Measurements from ENCODE around the gene SRP72.

SRP72 gene, protein sequence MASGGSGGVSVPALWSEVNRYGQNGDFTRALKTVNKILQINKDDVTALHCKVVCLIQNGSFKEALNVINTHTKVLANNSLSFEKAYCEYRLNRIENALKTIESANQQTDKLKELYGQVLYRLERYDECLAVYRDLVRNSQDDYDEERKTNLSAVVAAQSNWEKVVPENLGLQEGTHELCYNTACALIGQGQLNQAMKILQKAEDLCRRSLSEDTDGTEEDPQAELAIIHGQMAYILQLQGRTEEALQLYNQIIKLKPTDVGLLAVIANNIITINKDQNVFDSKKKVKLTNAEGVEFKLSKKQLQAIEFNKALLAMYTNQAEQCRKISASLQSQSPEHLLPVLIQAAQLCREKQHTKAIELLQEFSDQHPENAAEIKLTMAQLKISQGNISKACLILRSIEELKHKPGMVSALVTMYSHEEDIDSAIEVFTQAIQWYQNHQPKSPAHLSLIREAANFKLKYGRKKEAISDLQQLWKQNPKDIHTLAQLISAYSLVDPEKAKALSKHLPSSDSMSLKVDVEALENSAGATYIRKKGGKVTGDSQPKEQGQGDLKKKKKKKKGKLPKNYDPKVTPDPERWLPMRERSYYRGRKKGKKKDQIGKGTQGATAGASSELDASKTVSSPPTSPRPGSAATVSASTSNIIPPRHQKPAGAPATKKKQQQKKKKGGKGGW

DNA sequence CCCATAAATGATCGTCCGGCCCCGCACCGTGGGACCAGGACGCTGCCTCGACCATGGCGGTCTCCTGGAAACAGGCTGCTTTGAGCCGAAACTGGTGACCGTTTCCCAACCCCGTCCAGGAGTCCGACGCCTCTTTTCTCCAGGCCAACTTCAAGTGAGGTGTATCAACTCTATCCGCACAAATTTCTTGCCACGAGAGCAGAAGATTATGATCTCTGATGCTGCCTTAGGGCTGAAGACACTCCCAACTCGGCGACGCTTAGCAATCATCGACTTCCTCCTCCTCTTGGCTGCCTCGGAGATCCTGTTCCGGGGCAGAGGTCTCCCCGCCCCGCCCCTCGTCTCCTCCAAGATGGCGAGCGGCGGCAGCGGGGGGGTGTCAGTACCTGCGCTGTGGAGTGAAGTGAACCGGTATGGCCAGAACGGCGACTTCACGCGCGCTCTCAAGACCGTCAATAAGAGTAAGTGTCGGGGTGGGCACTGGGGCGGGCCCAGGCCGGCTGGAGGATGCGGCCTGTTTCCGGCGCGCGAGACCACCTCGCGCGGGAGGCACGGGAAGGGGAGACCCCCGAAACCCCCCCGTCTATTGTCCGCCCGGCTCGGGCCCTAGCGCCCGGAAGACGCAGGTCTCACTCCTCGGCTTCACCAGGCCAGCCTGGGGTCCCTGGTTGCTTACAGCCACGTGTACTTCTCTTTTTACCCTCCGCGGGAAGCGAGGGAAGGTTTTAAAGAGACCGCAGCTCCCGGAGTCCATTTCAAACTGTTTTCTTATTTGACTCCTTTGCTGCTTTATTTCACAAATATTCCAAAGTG, at the start of gene SRP72:
TSS of gene SRP72 (plus strand) at position 334 of the 813 bp plus-strand sequence. CDS start at position 353, 19 bp downstream.
- TF ChIP-seq, protein P1, sequence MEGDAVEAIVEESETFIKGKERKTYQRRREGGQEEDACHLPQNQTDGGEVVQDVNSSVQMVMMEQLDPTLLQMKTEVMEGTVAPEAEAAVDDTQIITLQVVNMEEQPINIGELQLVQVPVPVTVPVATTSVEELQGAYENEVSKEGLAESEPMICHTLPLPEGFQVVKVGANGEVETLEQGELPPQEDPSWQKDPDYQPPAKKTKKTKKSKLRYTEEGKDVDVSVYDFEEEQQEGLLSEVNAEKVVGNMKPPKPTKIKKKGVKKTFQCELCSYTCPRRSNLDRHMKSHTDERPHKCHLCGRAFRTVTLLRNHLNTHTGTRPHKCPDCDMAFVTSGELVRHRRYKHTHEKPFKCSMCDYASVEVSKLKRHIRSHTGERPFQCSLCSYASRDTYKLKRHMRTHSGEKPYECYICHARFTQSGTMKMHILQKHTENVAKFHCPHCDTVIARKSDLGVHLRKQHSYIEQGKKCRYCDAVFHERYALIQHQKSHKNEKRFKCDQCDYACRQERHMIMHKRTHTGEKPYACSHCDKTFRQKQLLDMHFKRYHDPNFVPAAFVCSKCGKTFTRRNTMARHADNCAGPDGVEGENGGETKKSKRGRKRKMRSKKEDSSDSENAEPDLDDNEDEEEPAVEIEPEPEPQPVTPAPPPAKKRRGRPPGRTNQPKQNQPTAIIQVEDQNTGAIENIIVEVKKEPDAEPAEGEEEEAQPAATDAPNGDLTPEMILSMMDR (conservative IDR thresholded peaks at IDR 0.05): no peak
- peak; percentile 74 for TF ChIP-seq ZFX (IDR thresholded peaks at IDR 0.05)
- peak within 1 kb of the TSS; percentile 98 for H3K27ac ChIP-seq

DNA sequence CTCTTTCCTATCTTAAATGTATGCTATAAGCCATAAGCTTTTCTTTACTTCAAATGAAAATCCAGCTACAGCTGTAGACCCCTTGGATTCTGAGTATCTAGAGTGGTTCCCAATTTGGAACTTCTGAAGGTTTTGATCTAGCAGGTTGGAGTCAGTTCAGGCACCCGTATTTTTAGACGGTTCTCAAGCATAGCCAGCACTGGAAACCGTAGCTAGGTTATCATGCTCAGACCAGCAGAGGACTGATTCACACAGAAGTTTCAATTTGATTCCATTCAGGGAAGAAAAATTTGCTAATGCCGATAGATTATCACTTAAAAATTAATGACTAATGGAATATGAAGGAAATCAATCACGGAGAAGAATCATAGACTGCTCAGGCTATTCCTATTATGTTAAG, 43.2 kb upstream of the SRP72 start:
- no peak overlapping the region for H3K27ac ChIP-seq
- TF ChIP-seq ZFX (IDR thresholded peaks at IDR 0.05): no peak
- TF ChIP-seq, protein P1 (conservative IDR thresholded peaks at IDR 0.05): no peak

GRCh38 chr4:56424697-56425514, 42.5 kb upstream of the SRP72 start:
- H3K27ac ChIP-seq: no peak overlapping the region
- TF ChIP-seq ZFX (IDR thresholded peaks at IDR 0.05): no peak
- TF ChIP-seq, protein P1 (conservative IDR thresholded peaks at IDR 0.05): peak; percentile 70

DNA sequence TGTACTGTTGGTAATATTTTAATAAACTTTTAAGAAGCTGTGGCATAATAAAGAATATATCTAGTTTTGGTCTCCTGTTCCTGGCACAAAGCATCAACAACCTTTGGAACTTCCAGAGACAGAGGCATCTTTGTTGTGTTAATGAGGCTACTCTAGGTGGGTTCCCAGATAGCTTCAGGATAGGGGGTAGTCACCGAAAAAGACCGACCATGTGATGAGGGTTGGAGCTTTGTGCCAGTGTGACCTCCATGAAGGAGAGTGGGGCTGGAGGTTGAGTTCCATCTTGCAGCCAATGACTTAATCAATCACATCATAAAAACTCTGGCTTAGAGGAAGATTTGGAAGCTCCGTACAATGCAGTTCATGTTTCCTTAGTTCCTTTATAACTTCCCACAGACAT, 41.9 kb upstream of the SRP72 start:
- H3K27ac ChIP-seq: no peak overlapping the region
- TF ChIP-seq ZFX (IDR thresholded peaks at IDR 0.05): no peak
- TF ChIP-seq, protein P1 (conservative IDR thresholded peaks at IDR 0.05): no peak

DNA sequence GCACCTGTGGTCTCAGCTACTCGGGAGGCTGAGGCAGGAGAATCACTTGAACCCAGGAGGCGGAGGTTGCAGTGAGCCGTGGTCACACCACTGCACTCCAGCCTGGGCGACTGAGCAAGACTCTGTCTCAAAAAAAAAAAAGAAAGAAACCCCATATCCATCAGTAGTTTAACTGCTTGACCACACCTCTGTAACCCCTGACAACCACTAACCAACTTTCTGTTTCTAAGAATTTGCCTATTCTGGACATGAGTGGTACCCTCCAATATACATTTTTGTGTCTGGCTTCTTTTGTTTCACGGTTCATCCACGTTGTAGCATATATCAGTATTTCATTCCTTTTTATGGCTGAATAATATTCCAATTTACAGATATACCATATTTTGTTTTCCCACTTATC, 41.1 kb upstream of the SRP72 start:
- H3K27ac ChIP-seq: no peak overlapping the region

DNA sequence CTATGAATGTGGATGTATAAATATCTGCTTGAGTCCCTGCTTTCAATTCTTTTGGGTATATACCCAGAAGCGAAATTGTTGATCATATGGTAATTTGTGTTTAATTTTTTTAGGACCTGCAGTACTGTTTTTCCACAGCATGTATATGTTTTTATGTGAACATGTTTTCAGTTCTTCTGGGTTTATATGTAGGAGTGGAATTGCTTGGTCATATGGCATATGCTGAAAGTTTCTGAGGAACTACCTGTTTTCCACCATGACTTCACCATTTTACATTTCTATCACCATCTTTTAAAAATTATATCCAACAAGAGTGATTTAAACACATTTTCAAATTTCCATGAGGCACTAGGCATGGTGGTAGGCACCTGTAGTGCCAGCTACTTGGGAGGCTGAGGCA, 40.2 kb upstream of the SRP72 start:
- no peak overlapping the region for H3K27ac ChIP-seq

More for the DNA sequence above, 41.1 kb upstream of the SRP72 start:
- TF ChIP-seq ZFX (IDR thresholded peaks at IDR 0.05): no peak
- TF ChIP-seq, protein P1 (conservative IDR thresholded peaks at IDR 0.05): no peak

More for the DNA sequence above, 40.2 kb upstream of the SRP72 start:
- no peak for TF ChIP-seq ZFX (IDR thresholded peaks at IDR 0.05)
- TF ChIP-seq, protein P1 (conservative IDR thresholded peaks at IDR 0.05): no peak
